ENCODE results near the gene ZFYVE27.

ZFYVE27 gene

GRCh38 chr10:97715259-97715874 is 21.6 kb upstream of the ZFYVE27 start:
- no peak for DNase-seq

DNA sequence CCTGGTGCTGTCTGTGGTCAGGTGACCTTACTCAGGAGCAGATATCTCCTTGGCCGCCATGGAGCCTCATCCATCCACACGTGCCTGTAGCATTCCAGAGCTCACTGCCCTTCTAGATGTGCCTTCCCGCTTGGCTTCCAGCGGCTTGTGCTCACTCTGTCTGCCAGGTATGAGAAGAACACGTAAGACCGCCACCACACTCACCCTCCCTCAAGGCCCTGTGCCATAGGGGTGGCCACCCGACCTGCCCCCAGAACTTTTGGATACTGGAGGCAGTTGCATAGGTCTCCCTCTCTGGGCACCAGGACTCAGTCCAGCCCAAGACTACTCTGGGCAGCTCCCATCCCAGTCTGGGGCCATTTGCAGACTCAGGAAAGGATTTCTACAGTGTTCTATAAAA is 19.3 kb upstream of the ZFYVE27 start:
- DNase-seq, result no peak

DNA sequence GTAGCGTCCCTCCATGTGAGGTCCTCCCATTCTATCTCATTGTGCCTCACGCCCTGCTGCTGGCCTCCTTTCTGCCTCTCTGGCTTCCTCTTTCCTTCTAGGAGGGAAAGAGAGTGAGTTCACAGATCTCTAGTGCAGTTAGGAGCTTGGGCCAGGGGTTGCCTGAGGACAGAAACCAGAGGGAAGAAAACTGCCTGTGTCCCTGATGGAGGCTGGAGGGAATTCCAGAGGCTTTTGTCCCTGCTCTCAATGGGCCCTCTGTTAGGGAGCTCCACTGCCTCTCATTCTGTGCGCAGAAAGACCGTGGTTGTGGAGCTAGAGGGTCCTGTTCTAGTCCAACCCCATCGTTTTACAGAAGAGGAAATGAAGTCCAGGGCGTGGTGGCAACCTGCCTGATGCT is 18.8 kb upstream of the ZFYVE27 start:
- DNase-seq, result no peak

DNA sequence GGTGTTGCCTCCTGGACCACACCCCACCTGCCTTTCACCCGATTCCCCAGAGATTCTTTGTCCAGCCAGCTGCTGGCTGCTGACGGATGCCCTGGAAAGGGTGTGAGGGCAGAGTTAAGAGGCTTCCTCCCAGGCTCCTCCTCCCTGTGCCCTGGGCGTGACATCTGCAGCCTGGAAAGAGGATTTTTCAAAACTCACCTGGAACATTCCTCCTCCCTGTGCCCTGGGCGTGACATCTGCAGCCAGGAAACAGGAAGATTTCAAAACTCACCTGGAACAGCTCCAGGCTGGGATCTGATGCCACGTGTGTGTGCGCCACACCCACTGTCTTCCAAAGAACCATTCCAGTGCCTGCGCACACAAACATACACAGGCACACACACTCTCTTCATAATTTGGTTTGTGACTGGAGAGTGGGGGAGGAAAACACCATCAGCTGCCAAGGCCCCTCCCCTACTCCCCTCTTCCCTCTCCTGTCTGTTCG is 18.2 kb upstream of the ZFYVE27 start:
- DNase-seq, result no peak

- no peak for DNase-seq
These were observed 17.3 kb upstream of the ZFYVE27 start for GRCh38 chr10:97719602-97720001.

- no peak for DNase-seq
These were observed 14.8 kb upstream of the ZFYVE27 start for GRCh38 chr10:97721871-97722780.

- DNase-seq, result no peak
These were observed 13.9 kb upstream of the ZFYVE27 start for GRCh38 chr10:97723001-97723400.

- no peak for DNase-seq
These were observed 12.5 kb upstream of the ZFYVE27 start for GRCh38 chr10:97724341-97724941.

GRCh38 chr10:97726636-97727178 is 10.2 kb upstream of the ZFYVE27 start:
- DNase-seq, result no peak

GRCh38 chr10:97729014-97729413 is 7.9 kb upstream of the ZFYVE27 start:
- DNase-seq, result no peak

GRCh38 chr10:97731346-97732051 is 5.4 kb upstream of the ZFYVE27 start:
- DNase-seq, result peak; percentile 35

DNA sequence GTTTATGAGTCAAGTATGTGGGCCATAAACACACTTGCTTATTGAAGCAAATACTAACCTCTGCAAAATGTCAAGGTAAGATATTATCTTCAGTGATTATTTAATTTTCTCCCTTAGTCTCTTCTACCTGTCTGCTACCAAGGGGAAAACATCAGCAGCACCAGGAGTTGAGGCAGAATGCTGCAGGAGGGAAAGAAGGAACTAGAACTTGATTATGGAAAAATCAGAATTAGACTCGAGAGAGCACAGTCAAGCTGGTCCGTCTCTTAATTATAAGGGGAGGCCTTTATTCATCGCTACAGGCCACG is 4.9 kb upstream of the ZFYVE27 start:
- no peak for DNase-seq

GRCh38 chr10:97733256-97733655 is 3.7 kb upstream of the ZFYVE27 start:
- no peak for DNase-seq

GRCh38 chr10:97734021-97734420 is 2.9 kb upstream of the ZFYVE27 start:
- DNase-seq, result no peak

GRCh38 chr10:97736403-97736901 is 476 bp upstream of the ZFYVE27 start:
- no peak for DNase-seq

- DNase-seq, result no peak
These were observed 890 bp downstream of the ZFYVE27 start for GRCh38 chr10:97737770-97738265.

GRCh38 chr10:97738616-97739015 is 1.7 kb downstream of the ZFYVE27 start:
- DNase-seq, result no peak

DNA sequence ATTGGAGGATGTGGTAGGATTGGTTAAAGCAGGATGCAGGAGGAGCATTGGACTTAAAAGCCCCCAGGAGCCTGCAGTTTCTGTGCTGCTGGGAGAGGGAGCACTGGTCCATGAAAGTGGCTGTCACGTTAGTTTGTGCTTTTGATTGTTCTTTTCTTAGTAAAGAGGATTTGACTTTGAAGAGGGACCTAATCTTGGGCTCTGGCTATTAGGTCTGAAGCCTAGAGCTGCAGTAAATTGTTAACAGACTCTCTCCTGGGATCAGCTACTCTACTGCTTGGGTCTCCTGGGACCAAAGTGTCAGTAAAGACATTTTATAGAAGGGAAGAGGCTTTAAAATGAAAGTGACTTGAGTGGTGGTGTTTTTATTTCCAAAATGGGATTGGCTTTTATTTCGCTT is 3.7 kb downstream of the ZFYVE27 start:
- no peak for DNase-seq

- no peak for DNase-seq
These were observed 6.4 kb downstream of the ZFYVE27 start for GRCh38 chr10:97743169-97743943.

DNA sequence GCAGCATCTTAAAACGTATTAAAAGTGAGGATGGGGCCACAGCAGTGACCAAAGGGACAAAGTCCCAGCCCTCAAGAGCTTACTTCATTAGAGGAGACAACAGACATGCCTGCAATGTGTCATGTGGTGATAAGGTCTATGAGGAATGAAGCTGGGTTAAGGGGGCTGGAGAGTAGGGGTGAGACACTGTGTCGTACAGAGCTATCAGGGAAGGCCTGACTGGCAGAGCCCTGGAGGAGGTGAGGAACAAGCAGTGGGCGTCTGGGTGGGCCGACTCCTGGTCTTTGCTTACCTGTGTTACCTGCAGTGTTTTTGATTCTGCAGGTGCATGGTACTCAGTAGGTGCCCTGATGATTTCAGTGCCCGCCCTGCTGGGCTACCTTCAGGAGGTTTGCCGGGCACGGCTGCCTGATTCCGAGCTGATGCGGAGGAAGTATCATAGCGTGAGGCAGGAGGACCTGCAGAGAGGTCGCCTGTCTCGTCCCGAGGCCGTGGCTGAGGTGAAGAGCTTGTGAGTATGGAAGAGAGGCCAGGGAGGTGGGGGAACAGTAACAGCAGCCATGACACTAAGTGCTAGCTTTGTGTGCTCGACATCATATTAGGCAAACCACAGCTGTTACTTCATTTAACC is 7.6 kb downstream of the ZFYVE27 start:
- no peak for DNase-seq

DNA sequence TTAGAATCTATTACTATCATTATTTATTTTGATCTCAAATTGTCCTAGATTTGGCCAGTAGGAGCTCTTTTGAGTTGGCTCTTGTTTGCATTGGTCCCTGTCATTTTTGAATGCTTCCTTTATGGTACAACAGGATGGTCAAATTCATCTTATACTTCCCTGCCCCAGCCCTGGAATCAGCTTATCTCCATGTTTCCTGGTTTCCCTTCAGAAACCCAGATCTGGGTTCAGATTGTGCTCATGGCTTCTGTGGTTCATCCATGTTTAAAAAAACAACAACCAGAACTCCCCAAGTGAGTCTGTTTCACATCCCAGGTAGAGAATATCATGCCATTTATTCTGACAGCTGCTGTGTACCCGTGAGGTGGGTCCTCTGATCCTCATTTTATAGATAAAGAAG is 10.6 kb downstream of the ZFYVE27 start:
- DNase-seq, result no peak

Measured in GDM1 (cell line).